Hematopoietic multipotent progenitor cell (in vitro differentiated cells): ENCODE results near the gene HOXD3. TPM values are rescaled to one million over a fixed set of nuclear protein-coding genes. Genes with fewer than 3 reads are reported as not detected.

ENCODE experiments used
- DNase-seq, 3 donors: peaks; one replicate each; pipeline ENCODE4 v3.0.0-alpha.2; 2011 to 2015; ENCODE audit warnings: low read depth in 2 of 3, low spot score in 2 of 3
- total RNA-seq: library from RNA; depleted of rRNA; stranded (reverse); fragments of >200 nt; gene quantifications from one replicate; pipeline ENCODE4 v1.2.3, GENCODE V29; 2012

Gene HOXD3
- total RNA-seq, result not detected

DNA sequence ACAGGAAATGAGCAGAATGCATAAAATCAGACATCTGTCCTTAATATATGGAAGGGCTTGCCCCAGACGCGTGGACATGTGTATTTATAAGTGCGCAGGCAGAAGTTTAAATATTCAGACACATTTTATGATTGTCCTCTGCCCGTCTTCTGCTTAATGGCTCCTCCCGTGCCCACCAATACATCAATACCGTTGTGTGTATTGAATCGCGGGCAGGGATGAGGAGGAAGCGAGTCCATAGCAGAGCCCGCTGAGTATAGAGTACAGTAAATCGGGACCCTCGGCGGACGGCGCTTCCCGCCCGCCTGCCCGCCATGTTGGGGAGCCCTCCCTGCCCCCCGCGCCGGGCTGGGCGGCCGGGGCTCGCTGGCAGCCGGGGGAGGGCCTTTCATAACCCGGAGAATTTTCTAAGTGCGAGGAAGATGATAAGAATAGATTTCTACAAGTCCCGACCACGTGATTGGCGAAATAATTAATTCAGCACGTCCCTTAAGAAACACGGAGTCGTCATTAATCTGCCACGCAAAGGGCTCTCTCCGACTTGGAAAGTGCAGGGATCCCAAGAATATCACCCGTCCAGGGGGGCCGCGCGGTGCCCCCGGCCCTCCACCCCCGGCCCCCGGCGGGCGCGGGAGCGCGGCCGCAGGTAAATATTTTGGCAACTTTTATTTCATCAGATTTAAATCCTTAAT, at the start of gene HOXD3:
TSS of gene HOXD3 (plus strand) at position 501 of the 692 bp plus-strand sequence. CDS start 11,808 bp downstream, outside the sequence.
- no peak for DNase-seq

DNA sequence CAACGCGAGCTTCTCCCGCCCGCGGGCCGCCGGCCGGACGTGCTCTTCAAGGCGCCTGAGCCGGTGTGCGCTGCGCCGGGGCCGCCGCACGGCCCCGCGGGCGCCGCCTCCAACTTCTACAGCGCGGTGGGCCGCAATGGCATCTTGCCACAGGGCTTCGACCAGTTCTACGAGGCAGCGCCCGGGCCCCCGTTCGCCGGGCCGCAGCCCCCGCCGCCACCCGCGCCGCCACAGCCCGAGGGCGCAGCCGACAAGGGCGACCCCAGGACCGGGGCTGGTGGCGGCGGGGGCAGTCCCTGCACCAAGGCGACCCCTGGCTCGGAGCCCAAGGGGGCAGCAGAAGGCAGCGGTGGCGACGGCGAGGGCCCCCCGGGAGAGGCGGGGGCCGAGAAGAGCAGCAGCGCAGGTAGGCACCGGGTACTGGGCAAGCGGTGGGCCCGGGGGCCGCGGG, 49.4 kb upstream of the HOXD3 start:
- DNase-seq, result no peak

DNA sequence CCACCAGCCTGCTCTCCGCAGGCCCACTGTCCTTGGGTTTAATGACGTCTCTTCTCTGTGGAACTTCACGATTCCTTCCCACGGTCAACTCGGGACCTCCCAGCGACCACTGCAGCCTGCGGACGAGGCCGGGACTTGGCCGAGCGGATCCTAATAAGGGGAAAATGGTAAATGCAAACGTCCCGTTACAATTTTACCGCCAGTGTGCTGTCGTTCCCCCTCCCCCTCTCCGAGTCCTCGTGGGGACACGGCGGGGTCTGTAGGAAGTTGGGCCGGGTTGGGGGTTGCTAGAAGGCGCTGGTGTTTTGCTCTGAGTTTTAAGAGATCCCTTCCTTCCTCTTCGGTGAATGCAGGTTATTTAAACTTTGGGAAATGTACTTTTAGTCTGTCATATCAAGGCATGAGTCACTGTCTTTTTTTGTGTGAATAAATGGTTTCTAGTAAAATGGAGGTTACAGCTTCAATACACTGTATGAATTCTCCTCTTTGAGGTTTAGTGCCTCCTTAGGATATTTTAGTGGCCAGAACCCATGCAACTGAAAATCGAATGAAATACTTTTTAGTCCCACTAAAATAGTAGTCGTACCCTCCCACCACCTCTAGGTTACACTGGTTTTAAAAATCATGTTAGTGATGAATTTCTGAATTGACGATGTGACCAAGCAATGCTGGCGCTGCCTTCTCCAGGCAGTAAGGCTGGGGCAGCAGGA, 47.8 kb upstream of the HOXD3 start:
- DNase-seq, result no peak

DNA sequence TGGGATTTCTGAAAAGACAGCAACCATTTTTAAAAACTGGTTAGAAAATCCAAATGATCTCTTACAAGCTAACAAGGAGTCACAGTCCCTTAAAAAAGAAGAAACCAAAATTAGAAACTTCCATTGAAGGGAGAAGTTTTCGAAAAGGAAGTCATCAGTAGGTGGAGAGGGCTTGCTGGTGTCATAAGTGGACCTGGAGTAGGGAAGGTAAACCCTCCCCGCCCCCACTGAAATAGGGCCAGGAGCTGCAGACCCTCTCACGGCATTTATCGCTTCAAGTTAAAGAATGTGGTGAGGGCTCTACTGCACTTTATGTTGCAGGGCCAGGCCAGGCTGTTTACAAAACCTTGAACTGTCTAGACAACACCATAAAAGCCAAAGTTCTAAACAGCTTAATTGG, 47.2 kb upstream of the HOXD3 start:
- DNase-seq, result no peak

DNA sequence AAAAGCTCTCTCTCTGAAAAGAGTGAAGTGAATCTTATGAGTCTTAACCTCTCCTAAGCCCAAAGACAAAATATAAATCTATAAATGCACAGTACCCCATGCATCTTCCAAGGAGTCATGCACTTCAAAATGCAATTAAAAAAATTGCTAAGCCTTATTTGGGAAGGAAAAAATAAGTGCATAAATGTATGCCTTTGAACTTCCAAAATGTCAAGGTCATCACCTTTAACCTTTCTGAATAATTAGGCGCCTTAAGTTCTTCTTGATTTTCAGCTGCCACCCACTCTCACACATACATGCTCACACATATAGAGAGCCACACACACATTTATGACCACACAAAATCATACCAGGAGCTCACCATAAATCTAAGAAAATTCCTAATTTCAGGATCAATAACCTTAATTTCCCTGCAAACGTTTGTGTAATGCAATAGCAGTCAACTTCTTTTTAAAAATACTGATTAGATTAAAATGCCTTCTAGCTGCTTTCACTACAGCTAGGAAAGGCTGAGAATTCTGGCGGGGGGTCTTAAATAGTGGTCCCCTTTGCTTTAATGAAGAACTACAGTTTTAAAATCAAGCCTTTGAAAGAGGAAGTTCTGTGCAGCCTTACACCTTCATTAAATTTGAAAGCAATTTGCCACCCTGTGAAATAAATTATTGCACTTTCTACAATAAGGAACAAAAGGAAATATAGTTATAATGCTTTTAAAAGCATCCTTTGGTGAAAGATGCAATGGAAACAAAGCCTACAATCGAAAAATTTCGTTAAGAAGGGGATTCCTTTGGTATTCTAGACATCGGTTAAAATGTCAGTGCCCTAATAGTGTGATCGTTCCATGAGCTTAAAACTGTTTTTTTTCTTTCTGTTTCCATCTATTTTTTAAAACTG, 46.4 kb upstream of the HOXD3 start:
- DNase-seq, result peak in 1 of 3 donors; percentile 51

DNA sequence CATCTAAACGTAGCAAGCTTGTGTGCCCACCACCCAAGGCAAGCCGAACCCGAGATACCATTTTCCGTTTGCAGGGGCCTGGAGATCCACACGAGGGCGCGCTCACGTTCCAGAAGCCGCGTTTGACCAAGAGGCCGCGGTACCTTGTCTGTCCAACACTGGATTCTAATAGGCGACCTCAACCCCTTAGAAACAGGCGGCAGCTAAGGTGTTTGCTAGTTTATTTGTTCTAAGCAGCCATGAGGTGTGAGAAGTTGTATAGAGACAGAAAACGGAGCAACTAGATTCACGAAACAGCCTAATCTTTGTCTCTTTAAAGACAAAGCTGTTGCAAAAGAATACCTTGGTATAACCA, 45.8 kb upstream of the HOXD3 start:
- DNase-seq, result peak in 2 of 3 donors; percentile 67 to 69

DNA sequence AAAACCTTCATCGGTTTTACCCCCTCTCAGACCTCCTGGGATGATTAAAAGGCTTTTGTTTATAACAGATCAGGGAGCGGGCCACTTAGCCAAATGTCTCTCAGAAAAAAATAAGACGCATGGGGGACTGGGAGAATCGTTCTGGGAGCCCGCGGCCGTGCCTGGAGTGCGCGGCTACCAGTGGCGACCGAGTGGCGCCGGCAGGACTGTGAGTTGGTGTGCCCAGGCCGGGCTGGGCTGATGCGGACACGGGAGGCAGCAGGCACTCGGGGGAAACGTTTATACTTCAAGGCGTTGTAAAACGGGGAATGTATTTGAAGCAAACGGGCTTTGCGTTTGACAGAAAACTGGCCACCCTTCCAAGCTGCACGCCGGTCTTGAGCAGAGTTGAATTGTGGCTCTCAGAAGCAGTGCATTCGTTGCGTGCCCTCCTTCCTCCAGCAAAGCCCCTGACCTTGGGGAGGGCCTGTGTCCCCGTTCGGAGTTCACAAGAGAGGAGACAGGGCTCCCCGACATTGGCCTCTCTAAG, 45.2 kb upstream of the HOXD3 start:
- no peak for DNase-seq

DNA sequence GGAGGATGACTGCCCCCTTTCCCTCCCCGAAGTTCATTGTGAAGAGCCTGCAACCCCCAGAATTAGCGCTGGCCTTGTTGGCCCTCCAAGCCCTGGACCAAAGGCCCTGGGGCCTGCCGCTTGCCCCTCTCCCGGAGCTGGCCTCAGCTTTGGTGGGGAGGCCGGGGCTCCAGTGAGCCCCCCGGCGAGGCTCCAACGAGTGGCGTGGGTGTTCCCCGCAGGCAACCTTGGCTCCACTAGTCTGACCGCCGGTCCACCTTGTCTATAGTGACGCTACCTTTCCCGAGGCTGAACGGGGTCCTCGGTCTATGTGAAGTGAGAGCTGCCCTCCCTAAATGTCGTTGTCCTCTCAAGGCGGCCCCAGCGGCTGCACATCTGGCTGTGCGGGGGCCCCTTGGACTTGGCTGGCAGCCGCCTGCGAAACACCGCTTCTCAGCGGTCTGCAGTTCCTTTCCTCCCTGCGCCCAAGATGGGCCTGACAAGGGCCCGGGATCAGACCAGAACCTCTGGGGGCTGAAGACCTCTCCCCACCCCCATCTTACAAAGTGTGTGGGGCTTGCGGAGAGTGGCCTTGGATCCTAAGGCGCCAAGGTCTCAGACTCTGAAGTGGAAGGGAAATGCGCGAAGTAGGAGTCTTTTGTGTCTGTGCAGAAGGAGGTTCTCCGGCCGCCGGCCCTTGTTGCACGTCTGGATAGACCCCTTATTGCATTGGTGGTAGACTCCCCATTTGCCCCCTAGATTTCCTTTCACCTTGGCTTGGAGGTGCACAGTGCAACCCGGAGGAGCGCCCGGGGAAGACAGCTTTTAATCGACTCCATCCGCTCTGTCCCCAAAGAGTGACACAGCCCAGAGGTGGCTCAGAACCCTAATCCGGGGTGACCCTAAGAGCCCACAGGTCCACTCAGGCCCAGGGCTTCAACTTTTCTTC, 44.5 kb upstream of the HOXD3 start:
- no peak for DNase-seq

DNA sequence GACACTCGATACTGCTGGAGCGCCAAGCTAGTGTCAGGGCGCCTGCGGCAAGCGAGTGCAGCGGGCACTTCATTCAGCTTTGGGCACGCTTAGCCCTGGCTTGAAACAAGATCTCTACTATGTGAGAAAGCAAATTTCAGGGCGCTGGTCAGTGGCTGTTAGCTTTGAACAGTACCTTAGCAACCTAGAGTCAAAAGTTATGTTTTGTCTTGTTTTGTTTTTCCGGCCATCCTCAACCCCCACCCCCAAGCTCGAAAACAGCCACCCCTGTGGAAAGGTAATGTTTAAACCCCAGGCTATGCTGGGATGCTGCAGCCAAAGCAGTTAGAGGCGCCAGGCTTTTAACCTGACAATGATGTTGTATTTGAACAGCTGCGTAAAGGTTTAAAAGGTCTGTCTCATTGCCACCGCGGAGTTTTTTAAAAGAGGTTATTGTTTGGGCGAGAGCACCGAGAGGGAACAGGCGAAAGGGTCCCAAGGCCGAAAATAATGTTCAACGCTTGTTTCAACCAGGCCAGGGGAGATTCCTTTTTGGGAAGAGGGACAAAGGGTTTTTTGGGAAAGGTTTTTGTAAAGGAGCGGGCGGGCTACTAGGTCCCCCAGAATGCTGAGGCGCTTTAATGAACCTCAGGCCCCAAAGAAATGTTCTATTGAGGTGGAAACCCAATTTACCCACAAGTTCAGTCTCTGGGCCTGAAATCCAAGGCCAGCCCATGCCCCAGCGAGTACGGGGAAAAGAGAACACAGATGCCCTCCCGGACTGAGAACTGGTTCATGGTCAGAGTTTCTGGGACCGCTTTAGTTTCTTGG, 42.8 kb upstream of the HOXD3 start:
- DNase-seq, result no peak

DNA sequence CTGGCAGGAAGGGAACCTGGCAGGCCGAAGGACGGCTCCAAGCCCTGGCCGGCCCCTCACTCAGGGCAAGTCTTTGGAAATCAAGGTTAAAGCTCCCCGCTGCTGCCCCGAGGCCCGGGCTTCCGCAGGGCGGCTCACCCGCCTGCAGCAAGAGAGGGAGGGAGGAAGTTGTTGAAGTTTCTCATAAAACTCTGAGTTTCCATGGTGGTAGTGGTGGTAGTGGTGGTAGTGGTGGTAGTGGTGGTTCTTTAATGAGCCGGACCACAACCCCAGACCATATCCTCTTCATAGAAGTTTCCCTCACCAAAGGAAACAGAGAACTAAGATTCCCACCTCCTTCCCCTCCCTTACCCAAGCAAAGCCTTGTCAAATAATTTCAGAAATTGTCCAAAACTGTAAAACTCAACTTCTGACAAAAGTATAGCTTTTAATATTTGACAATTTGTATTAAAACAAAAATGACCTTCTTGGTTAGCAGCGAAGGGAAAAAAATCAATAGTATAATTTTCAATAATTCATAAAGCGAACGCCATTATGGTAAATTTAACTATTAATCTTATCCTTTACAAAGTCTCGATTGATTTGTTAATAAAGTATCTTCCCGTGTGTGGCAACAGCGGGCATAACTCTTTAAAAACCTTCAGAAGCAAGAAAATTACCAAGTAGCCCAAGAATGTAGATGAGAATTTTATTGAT, 42.0 kb upstream of the HOXD3 start:
- DNase-seq, result no peak

DNA sequence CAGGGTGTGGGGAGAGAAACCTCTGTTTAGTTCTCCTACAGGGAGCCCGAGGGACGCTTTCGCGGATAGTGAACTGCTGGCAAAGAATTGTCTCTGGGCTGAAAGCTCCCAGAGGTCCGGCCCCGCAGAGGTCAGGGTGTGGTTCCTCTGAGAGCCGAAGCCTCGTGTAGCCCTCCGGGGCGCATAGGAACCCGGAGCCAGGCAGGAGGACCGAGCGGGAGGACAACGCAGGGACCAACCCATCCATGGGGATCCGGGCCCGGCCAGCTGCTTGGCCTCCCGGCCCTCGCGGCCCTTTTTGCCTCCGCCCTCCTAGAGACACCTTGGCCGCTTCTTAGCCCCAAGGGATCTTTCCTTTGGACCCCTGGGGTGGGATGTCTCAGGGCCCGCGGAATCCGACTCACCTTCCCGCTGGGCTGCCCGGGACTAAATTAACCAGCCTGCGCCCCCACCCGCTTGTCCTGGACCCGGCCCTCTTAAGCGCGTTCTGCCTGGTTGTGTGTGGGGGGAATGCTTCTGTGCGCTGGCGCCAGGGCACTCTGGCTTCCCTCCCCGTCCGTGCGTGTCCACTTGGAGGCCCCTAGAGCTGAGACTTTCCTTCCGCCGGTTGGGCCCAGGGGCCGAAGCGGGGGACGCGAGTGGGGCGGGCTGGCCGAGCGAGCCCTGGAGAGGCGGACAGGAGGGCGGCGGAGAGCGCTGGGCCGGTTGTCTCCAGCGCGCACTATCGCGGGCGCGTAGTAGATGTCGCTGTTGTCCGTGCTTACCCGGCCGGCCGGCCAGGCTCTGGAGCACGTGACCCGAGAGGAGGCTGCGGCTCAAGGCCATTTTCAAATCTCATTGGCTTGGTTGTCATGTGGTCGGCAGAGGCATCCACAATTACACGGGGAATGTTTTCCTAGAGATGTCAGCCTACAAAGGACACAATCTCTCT, 41.0 kb upstream of the HOXD3 start, which contains the start of gene HOXD10:
TSS of gene HOXD10 (plus strand) at position 896 of the 931 bp plus-strand sequence. CDS start 56 bp downstream, outside the sequence.
- DNase-seq, result no peak

DNA sequence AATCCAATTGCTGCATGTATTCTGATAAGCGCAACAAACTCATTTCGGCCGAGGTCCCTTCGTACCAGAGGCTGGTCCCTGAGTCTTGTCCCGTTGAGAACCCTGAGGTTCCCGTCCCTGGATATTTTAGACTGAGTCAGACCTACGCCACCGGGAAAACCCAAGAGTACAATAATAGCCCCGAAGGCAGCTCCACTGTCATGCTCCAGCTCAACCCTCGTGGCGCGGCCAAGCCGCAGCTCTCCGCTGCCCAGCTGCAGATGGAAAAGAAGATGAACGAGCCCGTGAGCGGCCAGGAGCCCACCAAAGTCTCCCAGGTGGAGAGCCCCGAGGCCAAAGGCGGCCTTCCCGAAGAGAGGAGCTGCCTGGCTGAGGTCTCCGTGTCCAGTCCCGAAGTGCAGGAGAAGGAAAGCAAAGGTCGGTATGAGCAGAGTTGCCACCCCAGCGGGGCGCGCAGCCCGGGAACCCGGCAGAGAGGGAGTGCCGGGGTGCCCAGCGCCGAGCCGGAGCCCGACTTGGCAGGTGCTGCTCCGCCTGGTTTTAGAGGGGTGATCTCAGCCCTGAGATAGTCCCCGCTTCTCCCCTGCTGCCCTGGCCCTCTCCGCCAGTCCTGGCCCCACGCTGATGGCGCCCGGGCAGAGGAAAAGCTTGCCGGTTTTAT, 39.8 kb upstream of the HOXD3 start:
- DNase-seq, result no peak

DNA sequence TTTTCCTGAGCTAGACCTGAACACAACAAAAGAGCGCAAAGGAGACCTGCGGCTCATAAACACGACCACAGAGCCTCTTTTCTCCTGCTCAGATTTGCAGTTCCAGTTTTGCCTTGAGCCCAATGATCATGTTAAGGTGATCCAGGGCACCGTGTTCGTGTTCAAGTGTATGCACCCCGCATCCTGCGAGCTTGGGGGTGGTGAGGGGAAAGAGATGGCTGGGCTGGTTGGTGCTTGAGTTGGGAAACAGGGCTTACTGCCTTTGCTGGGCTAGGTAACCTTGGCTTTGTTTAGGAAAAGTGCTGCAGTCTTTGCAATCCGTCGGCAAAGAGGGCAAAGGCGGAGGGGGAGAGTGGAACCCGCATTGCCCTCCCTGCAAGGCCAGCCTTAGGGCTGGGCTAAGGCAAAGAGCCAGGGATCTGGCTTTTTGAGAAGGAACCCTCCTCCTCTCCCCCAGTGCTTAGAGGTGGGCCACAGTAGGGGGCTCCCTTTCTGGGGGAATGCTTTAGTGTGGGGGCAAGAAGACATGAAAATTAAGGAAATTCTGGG, 39.2 kb upstream of the HOXD3 start:
- no peak for DNase-seq

DNA sequence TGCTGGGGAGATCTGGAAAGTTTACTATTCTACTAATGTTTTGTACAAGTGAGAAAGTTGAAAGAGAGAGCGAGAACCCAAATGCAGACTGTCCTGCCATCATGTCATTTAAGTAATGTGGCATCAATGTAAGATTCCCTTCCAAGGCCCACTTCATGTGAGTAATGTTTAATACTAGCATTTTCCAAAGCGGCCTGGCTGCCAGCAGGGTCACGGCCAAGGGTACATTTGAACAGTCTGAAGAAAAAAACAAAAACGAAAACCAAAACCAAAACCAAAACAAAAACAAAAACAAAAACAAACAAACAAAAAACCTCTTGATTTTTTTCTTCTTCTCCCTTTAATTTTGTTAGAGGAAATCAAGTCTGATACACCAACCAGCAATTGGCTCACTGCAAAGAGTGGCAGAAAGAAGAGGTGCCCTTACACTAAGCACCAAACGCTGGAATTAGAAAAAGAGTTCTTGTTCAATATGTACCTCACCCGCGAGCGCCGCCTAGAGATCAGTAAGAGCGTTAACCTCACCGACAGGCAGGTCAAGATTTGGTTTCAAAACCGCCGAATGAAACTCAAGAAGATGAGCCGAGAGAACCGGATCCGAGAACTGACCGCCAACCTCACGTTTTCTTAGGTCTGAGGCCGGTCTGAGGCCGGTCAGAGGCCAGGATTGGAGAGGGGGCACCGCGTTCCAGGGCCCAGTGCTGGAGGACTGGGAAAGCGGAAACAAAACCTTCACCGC, 38.3 kb upstream of the HOXD3 start:
- DNase-seq, result peak in 2 of 3 donors; percentile 56 to 72

DNA sequence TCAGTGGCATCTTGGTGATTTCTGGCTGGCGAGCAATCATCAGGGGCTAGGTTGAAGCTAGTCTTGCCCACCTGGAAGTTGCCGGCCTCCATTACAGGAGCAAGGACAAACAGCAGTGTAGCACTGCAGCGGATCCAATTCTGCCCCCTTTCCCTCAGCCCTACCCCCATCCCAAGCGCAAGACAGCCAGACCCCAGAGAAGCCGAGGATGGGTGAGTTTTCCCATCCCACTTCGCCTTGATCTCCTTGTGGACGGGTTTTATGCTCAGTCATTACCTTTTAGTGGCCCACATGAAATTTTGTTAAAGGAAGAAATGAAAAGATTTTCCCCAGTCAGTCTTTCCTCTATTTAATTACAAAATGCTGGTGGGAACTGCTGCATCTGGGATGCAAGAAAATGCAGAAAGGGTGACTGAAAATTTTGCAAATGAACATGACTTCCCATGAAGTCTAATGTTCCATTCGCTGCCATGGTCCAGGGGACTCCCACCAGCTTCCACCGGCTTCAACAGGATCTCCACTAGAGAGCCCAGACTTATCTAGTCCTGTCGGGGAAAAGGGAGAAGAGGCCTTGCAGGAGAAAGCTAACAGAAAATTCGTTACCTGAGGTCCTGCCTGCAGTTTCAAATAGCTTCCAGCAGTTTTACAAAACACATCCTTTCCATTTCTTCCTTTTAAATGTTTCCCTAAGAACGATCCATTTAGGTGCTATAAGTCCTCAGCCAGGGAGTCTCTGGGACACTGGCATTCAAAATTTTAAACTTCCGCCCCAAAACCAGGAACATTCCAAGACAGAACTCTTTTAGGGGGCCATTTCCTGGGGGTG, 36.5 kb upstream of the HOXD3 start:
- no peak for DNase-seq
